HUES48 (cell line): Measurements from ENCODE around the gene SECTM1.
A peak's percentile ranks its signal among the peaks of the same experiment; 100 is the strongest.

ENCODE experiments used
- H3K27ac ChIP-seq: one replicate; pipeline ENCODE4 v1.7.0; 2013; ENCODE audit warnings: low read depth, low read length, inconsistent platforms
- H3K27me3 ChIP-seq: 2 replicates; pipeline ENCODE4 v1.6.1; 2013; ENCODE audit warnings: mild to moderate bottlenecking, low read length; ENCODE audit not compliant: control insufficient read depth, insufficient read depth
- H3K36me3 ChIP-seq: 2 replicates; pipeline ENCODE4 v1.6.1; 2013; ENCODE audit warnings: low read length; ENCODE audit not compliant: control insufficient read depth, insufficient read depth
- H3K4me1 ChIP-seq: 2 replicates; pipeline ENCODE4 v1.6.1; 2013; ENCODE audit warnings: mild to moderate bottlenecking, low read length; ENCODE audit not compliant: control insufficient read depth, insufficient read depth
- H3K4me3 ChIP-seq: 2 replicates; pipeline ENCODE4 v1.5.1; 2013; ENCODE audit warnings: mild to moderate bottlenecking, low read depth, low read length
- H3K9ac ChIP-seq: 2 replicates; pipeline ENCODE4 v1.6.1; 2013; ENCODE audit warnings: mild to moderate bottlenecking, low read depth, low read length, moderate library complexity
- H3K9me3 ChIP-seq: 2 replicates; pipeline ENCODE4 v1.6.1; 2013; ENCODE audit warnings: low read length; ENCODE audit not compliant: control insufficient read depth, insufficient read depth

SECTM1 gene

DNA sequence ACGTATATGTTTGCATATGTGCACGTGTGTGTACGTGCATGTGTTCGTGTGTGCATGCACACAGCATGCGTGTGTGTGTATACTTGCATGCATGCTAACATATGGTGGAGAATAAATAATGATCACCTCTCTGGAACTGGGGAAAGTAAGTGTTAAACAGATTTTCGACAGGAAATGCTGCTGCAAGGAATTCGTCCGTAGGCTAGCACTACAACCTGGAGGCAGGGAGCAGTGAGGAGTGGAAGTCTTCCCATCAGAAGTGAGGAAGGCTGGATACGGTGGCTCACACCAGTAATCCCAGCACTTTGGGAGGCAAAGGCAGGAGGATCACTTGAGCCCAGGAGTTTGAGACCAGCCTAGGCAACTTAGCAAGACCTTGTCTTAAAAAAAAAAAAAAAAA, 55.3 kb downstream of the SECTM1 start:
- Histone ChIP-seq H3K36me3 (no peaks in the 10 kb centered on the region), H3K27me3 (no peaks in the 10 kb centered on the region), H3K9ac (no peak overlapping the region), H3K9me3 (no peaks in the 10 kb centered on the region), H3K27ac (no peak overlapping the region), H3K4me3 (no peak overlapping the region), H3K4me1 (peaks cover 13% of the 10 kb centered on the region)

DNA sequence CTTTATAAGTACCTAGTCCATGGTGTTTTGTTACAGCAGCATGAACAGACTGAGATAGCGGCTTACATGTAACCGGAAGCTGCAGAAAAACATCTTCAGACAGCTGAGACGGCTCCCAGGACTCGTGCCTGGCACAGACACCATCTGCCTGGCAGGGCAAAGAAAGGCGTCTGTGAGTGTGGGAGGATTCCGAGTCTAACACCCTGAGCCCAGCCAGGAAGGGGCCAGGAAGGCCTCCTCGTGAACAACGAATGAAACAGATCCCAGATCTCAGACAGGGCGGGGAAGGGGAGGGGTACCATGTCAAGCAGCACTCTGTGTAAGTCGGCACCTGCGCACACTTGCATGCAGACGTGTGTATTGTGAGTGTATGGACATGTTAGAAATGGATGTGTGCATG, 55.7 kb downstream of the SECTM1 start:
- Histone ChIP-seq H3K9me3 (no peaks in the 10 kb centered on the region), H3K4me3 (no peak overlapping the region), H3K9ac (no peak overlapping the region), H3K27me3 (no peaks in the 10 kb centered on the region), H3K4me1 (peaks cover 13% of the 10 kb centered on the region), H3K27ac (no peak overlapping the region), H3K36me3 (no peaks in the 10 kb centered on the region)

DNA sequence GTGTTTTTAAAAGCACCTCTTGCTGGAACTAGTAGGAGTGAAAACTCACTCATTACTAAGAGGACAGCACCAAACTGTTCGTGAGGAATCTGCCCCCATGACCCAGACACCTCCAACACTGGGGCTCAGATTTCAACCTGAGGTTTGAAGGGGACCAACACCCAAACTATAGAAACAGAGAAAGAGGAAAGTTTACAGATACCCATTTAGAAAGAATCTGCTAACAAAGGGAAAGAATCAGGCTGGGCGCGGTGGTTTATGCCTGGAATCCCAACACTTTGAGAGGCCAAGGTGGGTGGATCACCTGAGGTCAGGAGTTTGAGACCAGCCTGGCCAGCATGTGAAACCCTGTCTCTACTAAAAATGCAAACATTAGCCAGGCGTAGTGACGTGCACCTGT, 56.6 kb downstream of the SECTM1 start:
- peaks cover 13% of the 10 kb centered on the region for H3K4me1 ChIP-seq
- H3K4me3 ChIP-seq = no peak overlapping the region
- H3K27ac ChIP-seq = no peak overlapping the region
- H3K9me3 ChIP-seq = no peaks in the 10 kb centered on the region
- H3K27me3 ChIP-seq = no peaks in the 10 kb centered on the region
- peaks cover under 1% of the 10 kb centered on the region for H3K36me3 ChIP-seq
- no peak overlapping the region for H3K9ac ChIP-seq

DNA sequence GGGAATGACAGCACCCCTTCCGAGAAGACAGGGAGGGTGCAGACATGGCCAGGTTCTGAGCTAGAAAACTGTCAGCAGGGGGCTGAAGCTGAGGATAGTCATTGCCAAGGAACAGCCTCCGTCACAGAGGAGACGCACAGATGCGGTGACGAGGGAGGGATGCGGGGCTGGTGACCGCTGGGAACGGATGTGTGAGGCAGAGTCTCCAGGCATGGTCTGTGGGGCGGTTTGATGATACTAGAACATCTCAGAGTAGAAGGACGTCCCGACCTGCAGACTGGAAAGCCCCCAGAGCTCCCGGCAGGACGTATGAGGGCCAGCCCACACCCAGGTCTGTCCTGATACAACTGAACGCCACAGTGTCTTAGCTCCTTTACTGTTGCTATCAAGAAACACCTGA, 58.2 kb downstream of the SECTM1 start:
- Histone ChIP-seq H3K9ac (no peak overlapping the region), H3K9me3 (no peaks in the 10 kb centered on the region), H3K27ac (no peak overlapping the region), H3K36me3 (peaks cover 15% of the 10 kb centered on the region), H3K4me3 (no peak overlapping the region), H3K4me1 (peaks cover 13% of the 10 kb centered on the region), H3K27me3 (no peaks in the 10 kb centered on the region)

DNA sequence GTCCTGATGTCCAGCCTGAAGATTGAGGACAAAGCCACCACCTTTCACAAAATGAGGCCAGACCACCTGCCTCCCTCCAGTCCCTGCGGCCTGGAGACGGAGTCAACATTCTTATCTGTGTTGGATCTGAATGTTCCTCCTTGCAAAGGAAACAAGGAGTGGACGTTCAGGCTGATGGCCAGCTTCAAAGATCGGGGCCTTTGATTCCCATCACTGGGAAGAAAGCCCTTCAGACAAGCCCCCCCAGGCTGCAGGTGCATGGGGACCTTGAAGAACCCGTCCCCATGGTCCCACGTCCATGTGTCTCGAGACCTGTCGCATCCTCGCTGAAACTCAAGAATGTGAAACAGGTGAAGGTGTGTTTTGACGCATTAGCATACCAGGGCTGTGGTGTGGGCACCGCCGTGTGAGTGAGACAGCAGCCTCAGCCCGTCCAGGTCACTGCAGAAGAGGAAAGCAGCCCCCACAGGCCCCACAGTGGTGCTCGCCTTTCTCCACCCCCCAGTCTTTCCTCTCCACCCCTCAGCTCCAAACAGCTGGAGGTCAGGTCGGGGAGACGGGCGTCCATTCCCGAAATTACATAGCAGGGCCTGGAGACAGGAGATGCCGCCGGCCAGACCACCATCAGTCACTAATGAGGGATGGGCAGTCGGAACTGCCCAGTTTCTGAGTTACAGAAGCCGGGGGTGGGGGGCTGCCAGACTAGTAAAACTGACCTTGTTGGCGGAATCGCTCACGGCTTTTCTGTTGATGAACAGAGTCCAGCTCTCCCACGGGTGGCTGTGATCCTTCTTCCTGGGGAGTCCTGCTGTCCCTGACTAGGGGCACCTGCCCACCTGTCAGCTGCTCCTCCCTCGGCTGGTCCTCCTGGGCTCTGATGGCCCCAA, 59.2 kb downstream of the SECTM1 start:
- Histone ChIP-seq H3K4me1 (peaks cover 15% of the 10 kb centered on the region), H3K36me3 (peaks cover 25% of the 10 kb centered on the region), H3K4me3 (peak overlapping the region; percentile 75; the same call in 1 of the 2 replicates), H3K27ac (no peak overlapping the region), H3K9ac (no peak overlapping the region), H3K9me3 (no peaks in the 10 kb centered on the region), H3K27me3 (no peaks in the 10 kb centered on the region)

DNA sequence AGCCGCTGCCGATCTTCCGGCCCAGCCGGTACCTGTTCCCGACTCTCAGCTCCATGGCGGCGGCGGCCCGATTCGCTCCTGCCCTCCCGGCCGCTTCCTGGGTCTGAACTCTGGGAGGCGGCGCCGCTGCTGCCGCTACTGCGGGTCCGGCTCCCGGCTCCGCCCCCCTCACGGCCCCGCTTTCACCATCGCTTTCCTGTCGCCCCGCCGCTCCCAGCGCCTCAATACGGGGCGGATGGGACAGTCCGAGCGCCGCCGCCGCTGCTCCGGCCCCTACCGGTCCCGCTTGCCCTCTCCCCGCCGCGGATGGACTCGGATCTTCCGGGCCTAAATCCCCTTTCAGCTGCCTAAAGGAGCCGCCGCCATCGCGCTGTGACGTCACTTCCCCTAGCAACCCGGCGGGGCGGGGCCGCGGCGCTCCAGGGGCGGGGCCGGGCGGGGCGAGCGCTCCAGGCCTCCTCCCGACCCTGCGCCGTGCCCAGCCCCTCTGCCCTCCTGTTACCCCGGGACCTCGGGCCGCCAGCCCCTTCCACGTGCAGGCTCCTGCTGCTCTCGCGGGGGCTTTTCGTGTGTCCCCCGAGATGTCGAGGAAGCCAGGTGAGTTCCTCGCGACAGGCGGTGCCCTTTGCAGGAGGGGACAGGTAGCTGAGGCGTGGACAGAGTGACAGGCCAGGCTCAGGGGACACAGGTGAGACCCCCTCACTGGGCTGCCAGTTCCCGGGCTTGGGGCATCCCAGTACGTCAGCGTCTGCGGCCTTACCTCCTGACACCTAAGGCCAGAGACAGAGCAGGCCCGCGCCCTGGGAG, 60.0 kb downstream of the SECTM1 start, which contains the start of gene CSNK1D:
Gene CSNK1D, minus strand, starts transcription at position 374 of the 807 bp plus-strand sequence. Its CDS starts 319 bp downstream, at position 55.
- Histone ChIP-seq H3K36me3 (peaks cover 30% of the 10 kb centered on the region), H3K27ac (peak within 1 kb of the TSS; percentile 97), H3K9me3 (no peaks in the 10 kb centered on the region), H3K9ac (peak within 1 kb of the TSS; percentile 86), H3K4me1 (peaks cover 20% of the 10 kb centered on the region), H3K4me3 (peak within 1 kb of the TSS; percentile 95), H3K27me3 (no peaks in the 10 kb centered on the region)

DNA sequence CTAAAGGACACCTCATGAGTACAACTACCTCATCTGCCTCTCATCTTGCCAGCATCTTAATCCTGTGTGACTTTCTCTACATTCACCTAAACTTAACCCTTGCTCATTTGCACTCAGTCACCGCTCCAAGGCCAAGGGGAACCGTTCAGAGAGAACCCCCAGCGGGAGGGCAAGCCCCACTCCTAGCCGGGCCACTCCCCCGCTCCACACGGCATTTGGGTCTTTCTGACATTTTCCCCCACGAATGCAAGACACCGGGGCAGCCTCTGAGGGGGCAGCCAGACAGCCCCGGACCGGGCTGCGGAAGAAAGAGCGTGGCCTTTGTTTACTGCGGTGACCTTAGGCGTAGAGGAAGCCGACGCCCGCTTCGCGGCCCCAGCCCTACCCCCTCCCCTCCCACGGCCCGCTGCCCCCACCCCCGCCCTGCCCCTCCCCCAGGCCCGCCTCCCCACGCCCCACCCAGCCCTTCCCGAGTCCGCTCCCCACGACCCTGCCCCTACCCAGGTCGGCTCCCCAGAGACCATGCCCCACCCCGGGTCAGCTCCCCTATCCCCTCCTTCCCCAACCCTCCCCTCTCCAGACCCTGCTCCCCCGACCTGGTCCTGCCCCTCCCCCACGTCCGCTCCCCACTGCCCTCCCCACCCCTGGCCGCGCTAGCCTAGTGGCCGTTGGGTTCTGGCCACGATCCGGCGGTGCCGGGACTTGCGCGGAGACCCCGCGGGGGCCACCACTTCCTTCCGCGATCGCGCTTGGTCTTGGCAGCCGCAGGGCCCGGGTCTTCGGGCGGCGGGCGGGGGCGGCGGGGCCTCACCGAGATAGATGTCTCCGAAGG, 60.9 kb downstream of the SECTM1 start:
- H3K9ac ChIP-seq = peak overlapping the region; percentile 86
- H3K36me3 ChIP-seq = peaks cover 38% of the 10 kb centered on the region
- no peaks in the 10 kb centered on the region for H3K9me3 ChIP-seq
- peak overlapping the region; percentile 95 for H3K4me3 ChIP-seq
- H3K27ac ChIP-seq = peak overlapping the region; percentile 97
- peaks cover 23% of the 10 kb centered on the region for H3K4me1 ChIP-seq
- H3K27me3 ChIP-seq = no peaks in the 10 kb centered on the region

DNA sequence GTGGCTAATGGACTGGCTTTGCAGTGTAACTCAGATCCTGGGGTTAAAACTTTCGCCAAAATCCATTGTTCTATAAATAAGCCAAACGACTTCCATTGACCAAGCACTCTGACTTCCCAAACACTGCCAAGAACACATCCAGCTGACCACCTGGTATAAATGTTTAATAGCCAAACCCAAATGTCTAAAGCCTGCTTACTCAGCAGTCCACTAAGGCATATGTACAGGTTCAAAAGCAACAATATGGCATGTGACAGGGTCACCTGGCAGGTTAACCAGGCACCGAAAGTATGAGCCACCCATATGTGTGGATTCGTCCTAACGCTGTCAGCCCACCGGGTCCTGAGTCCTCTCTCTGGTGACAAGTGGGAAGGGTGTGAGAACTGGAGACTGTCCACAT, 62.2 kb downstream of the SECTM1 start:
- Histone ChIP-seq H3K27me3 (no peaks in the 10 kb centered on the region), H3K36me3 (peaks cover 46% of the 10 kb centered on the region), H3K9me3 (no peaks in the 10 kb centered on the region), H3K27ac (no peak overlapping the region), H3K4me1 (peaks cover 19% of the 10 kb centered on the region; the same call in 1 of the 2 replicates), H3K9ac (no peak overlapping the region), H3K4me3 (no peak overlapping the region)
